Measurements from ENCODE around the gene HEXA.

Gene HEXA

DNA sequence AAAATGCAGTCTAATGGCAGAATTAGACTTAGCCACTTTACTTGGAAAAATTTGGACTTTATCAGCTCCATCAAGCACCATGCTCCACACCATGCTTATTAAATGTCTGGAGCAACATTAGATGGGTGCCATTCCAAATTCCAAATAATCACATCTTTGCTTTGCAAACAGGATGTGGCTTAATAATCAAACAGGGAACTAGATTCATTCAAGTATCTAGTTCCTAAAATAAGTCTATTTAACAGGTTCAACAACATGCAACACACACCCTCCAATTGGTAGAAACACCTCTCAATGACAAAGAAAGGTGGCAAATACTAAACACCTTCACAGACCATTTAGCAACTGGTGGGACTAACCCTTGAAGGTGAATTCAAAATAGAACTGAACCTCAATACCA is 3.5 kb downstream of the HEXA start:
- no peak for DNase-seq (ENCODE audit: low spot score)
- TF ChIP-seq, protein P1, sequence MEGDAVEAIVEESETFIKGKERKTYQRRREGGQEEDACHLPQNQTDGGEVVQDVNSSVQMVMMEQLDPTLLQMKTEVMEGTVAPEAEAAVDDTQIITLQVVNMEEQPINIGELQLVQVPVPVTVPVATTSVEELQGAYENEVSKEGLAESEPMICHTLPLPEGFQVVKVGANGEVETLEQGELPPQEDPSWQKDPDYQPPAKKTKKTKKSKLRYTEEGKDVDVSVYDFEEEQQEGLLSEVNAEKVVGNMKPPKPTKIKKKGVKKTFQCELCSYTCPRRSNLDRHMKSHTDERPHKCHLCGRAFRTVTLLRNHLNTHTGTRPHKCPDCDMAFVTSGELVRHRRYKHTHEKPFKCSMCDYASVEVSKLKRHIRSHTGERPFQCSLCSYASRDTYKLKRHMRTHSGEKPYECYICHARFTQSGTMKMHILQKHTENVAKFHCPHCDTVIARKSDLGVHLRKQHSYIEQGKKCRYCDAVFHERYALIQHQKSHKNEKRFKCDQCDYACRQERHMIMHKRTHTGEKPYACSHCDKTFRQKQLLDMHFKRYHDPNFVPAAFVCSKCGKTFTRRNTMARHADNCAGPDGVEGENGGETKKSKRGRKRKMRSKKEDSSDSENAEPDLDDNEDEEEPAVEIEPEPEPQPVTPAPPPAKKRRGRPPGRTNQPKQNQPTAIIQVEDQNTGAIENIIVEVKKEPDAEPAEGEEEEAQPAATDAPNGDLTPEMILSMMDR (IDR thresholded peaks at IDR 0.05): no peak
- Histone ChIP-seq H3K27ac (no peak overlapping the region), H3K4me3 (no peak overlapping the region)

DNA sequence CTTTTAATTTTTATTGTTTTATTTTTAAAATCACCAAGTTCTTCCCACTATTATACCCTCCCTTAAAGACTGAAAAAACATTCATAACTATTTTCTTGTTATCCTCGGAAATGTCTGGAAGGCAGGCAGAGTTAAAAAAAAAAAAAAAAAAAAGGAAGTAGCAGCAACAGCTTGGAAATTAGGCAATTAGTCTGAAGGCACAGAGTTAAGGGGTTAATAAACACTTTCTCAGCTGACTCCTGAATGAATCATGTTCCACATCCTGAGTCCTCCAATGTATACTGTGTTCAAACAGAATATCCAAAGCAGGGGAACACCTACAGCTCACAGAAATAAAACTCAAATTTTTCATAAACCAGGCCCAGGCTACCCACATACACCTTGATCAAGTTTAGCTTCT is 5.8 kb downstream of the HEXA start:
- Histone ChIP-seq H3K27ac (peak overlapping the region in 1 of 2 donors; percentile 11), H3K4me3 (no peak overlapping the region)
- TF ChIP-seq, protein P1 (IDR thresholded peaks at IDR 0.05): no peak
- no peak for DNase-seq (ENCODE audit: low spot score)

DNA sequence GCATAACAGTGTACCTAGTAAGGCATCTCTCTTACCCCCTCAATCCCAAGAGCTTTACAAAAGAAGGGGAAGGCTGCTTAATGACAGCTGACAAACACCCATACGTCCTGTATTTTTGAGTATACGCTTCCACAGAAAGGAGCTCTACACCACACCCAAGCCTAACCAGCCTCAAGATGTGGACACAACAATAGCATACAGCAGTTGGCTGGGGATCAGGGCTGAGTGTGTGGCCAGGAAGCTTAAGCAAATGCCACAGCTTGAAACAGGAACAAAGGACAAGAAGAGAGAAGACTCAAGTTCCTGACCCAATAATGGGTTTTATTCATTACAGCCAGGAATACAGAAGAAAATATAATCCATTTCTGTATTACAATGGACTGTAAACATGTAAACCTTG is 6.9 kb downstream of the HEXA start:
- Histone ChIP-seq H3K27ac (peak overlapping the region in 1 of 2 donors; percentile 72), H3K4me3 (no peak overlapping the region)
- TF ChIP-seq, protein P1 (IDR thresholded peaks at IDR 0.05): no peak
- DNase-seq (ENCODE audit: low spot score): no peak

DNA sequence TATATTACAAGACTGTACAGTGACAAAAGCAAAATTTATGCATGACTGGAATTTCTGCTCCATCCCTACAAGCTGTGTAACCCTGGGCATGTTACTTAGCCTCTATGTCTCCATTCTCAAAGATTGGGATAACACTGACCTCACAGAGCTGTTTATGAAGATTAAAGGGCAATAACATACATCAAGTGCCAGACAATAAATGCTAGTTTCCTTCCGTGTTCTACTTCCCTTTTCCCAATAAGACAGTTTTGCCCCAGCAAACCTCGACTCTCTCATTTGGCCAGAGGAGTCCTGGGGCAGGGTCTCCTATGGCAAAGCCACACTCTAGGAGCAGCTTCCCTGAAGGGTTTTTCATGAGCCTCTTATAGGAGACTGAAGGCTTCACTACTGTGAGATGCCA is 7.5 kb downstream of the HEXA start:
- Histone ChIP-seq H3K27ac (peak overlapping the region in 1 of 2 donors; percentile 72), H3K4me3 (no peak overlapping the region)
- no peak for DNase-seq (ENCODE audit: low spot score)
- TF ChIP-seq, protein P1 (IDR thresholded peaks at IDR 0.05): no peak

DNA sequence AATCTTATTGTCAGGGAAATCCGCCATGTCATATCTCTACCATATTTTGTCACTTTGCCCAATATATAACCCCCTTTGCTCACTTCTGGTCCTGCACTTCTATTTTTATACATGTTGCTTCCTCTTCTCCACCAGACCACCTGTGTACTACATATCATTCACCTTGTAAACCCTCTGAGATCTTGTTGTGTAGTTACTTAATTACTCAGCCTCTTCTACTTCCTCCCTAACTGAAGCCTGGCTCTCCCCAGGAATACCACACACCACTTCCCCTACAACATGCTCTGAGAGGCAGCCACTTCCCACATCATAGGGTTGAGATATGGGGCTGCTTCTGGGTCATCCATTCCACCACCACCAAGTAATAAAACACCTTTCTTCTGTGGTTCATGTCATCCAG is 10.0 kb downstream of the HEXA start:
- no peak for DNase-seq (ENCODE audit: low spot score)
- TF ChIP-seq, protein P1 (IDR thresholded peaks at IDR 0.05): no peak
- Histone ChIP-seq H3K27ac (no peak overlapping the region), H3K4me3 (no peak overlapping the region)

DNA sequence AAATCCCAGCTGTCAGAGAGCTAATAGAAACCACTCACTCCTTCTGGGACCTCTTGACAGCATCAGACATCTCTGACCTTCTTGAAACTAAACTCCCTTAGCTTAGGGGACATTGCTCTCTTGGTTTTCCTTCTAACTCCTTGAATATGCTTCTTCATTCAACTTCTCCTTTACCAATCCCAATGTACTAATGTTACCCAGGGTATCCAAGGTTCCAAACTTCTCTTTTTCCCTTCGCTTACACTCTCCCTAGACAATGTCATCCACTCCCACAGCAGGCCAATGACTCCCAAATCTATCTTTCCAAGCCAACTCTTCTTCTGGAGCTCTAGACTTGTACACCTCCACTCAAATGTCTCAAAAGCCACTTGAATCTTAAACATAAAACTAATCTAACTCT is 14.6 kb downstream of the HEXA start:
- DNase-seq (ENCODE audit: low spot score): no peak
- Histone ChIP-seq H3K4me3 (no peak overlapping the region), H3K27ac (no peak overlapping the region)
- TF ChIP-seq, protein P1 (IDR thresholded peaks at IDR 0.05): no peak

DNA sequence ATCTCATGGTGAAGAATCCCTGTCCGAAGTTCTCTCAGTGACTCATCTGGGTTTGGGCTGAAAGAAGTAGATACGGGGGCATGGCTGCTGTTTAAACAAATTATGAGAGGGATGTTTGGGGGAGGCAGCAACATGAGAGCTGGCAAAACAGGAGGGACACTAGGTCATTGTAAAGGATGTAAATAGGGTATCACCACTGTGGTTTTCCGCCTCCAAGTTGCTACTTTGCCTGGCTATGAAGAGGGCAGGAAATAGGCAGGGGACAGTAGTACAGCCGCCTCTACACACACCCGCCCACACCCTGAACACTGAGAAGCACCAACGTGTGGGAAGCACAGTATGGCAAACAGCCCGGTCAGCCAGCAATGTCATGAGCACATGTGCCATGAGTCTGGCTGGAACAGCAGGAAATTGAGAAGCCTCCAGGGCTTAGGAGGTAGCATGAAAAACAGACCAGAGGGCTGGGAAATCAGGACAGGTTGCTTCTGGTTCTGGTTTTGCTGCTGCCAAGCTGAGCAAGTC is 17.1 kb downstream of the HEXA start:
- no peak for DNase-seq (ENCODE audit: low spot score)
- H3K4me3 ChIP-seq: no peak overlapping the region
- peak overlapping the region in 1 of 2 donors; percentile 3 for H3K27ac ChIP-seq
- TF ChIP-seq, protein P1 (IDR thresholded peaks at IDR 0.05): no peak
